GM12892 (cell line): ENCODE measurements around the gene IGFBP5.

Experiments used
- POLR2A ChIP-seq: IDR thresholded peaks from 2 replicates; pipeline ENCODE4 v1.6.1; 2011; ENCODE audit warnings: low read depth, low read length, control low read depth
- POLR2AphosphoS5 ChIP-seq: IDR thresholded peaks from 2 replicates; pipeline ENCODE4 v1.6.1; 2011; ENCODE audit warnings: low read depth, low read length, control low read depth
- TAF1 ChIP-seq: IDR thresholded peaks from 2 replicates; pipeline ENCODE4 v1.6.1; 2011; ENCODE audit warnings: low read depth, mild to moderate bottlenecking, control low read depth, low read length, borderline replicate concordance

GRCh38 chr2:216694826-216695217, 527 bp downstream of the IGFBP5 start:
- TF ChIP-seq POLR2A (no peak), POLR2AphosphoS5 (no peak), TAF1 (no peak)
